Measurements from ENCODE around the gene KRT3. TPM values are rescaled to one million over a fixed set of nuclear protein-coding genes. Genes with fewer than 3 reads are reported as not detected.

KRT3 gene
- total and polyA plus RNA-seq, 10 of the 15 experiments (the other 5 are each of a cell fraction or from before 2014, with no cell fraction given) = not detected

DNA sequence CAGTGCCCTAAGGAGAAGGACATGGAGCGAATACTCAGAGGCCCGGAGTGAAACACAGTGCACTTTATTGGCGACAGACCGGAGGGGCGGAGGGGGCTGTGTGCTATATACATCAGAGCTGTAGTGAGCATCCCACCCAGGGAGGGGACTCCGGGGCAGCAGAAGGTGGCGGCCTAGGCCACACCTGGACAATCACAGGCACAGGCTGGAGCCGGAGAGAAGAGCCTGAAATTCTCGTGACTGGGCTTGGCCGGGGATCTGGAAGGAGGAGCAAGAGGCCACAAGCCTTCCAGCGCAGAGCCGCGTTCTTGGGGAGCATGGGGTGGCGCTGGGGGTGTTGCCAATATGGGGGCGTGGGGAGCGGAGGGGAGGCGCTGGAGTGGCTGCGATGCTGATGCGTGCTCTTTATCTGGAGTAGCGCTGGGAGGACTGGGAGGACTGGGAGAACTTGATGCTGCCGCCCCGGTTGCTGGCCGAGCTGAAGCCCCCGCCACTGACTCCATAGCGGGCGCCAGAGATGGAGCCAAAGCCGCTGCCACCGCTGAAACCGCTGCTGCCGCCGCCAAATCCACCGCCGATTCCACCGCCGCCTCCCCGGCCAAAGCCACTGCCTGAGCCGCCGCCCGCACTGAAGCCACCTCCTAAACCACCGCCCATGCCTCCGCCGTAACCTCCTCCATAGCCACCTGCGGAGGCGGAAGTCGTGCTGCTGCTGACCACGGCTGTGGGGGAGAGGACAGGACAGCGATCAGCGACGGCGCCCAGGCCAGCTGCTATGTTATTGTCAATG lies 6.1 kb downstream of the KRT3 start (continued):
- TF ChIP-seq TAF1 (IDR thresholded peaks at IDR 0.05; ENCODE audit: borderline replicate concordance, low read depth, low read length) (no peak), KDM1A (IDR thresholded peaks at IDR 0.05; ENCODE audit: borderline replicate concordance) (no peak), ZNF384 (IDR thresholded peaks at IDR 0.05; ENCODE audit: borderline replicate concordance, low read depth, low read length) (no peak), CREB1 (IDR thresholded peaks at IDR 0.05; ENCODE audit: low read depth) (no peak)

GRCh38 chr12:52788876-52789636 lies 6.9 kb downstream of the KRT3 start:
- Histone ChIP-seq H3K27ac (ENCODE audit: control insufficient read depth, insufficient read depth) (no peak overlapping the region), H3K9ac (ENCODE audit: control insufficient read depth, insufficient read depth, low read length) (no peak overlapping the region), H3K4me2 (ENCODE audit: control insufficient read depth, insufficient read depth) (no peak overlapping the region), H3K36me3 (ENCODE audit: control insufficient read depth in 2 of 2, insufficient read depth in 2 of 2, low read length in 1 of 2) (no peaks in the 10 kb centered on the region), H3K27me3 (replicated peaks in 1 of 2; ENCODE audit: control insufficient read depth in 2 of 2, insufficient read depth in 2 of 2, low read length in 1 of 2) (peaks cover 0 to 6% of the 10 kb centered on the region in 2 experiments; a peak in 3 of 4 replicates), H3K79me2 (ENCODE audit: control insufficient read depth, insufficient read depth, low read length) (no peaks in the 10 kb centered on the region), H3K4me1 (ENCODE audit: control insufficient read depth, insufficient read depth, low read length) (no peaks in the 10 kb centered on the region), H3K4me3 (no peak overlapping the region), H4K20me1 (ENCODE audit: control insufficient read depth, insufficient read depth) (no peaks in the 10 kb centered on the region), H2AFZ (ENCODE audit: control insufficient read depth, low read depth, low read length) (no peak overlapping the region), H3K9me3 (replicated peaks; ENCODE audit: control insufficient read depth, insufficient read depth, low read length) (no peaks in the 10 kb centered on the region)
- ChIA-PET RAD21 (ENCODE audit: unreplicated experiment) (interaction anchor here (0.9 kb wide), 1 partner anchor 90 kb away, joined by 3 read pairs; no protein-coding TSS in a partner anchor), CTCF (no interaction called here), SMC1A (ENCODE audit: uncharacterized antibody, unreplicated experiment) (no interaction called here), POLR2A (no interaction called here)
- intact Hi-C loops (cut with micrococcal nuclease; ENCODE audit: unreplicated experiment) = no loop called here
- in situ Hi-C loops (cut with MboI) = no loop called here
- no peak for FAIRE-seq
- DNase-seq (ENCODE audit: low read depth, low spot score) = no peak
- BruUV-seq (replicated peaks) = no TSS peak
- WGBS (ENCODE audit: insufficient coverage, insufficient replicate concordance, low lambda C conversion rate, missing lambda C conversion rate) = 46% methylated on average over 11 of the region's 11 CpGs
- no peak for ATAC-seq
- TF ChIP-seq MEF2A (IDR thresholded peaks at IDR 0.05; ENCODE audit: insufficient read depth, low read depth, low read length) (no peak), ASH2L (IDR thresholded peaks at IDR 0.05; ENCODE audit: borderline replicate concordance, low read depth) (no peak), SRF (IDR thresholded peaks at IDR 0.05; ENCODE audit: low read depth in 2 of 2, low read length in 2 of 2) (no peak), NFYA (IDR thresholded peaks at IDR 0.05; ENCODE audit: borderline replicate concordance, low read depth, low read length) (no peak), SREBF1 (IDR thresholded peaks at IDR 0.05; ENCODE audit: low read length) (no peak), CHD1 (IDR thresholded peaks at IDR 0.05; ENCODE audit: low read depth, low read length) (no peak), PAX5 (IDR thresholded peaks at IDR 0.05; ENCODE audit: borderline replicate concordance, low read depth, low read length) (no peak), MYC (IDR thresholded peaks at IDR 0.05; ENCODE audit: insufficient read depth, insufficient read length, insufficient replicate concordance, low read length, severe bottlenecking) (no peak), SPI1 (IDR thresholded peaks at IDR 0.05; ENCODE audit: borderline replicate concordance, insufficient read depth, low read depth, low read length) (no peak), ATF7 (IDR thresholded peaks at IDR 0.05; ENCODE audit: low read depth) (no peak), NR2F1 (conservative IDR thresholded peaks at IDR 0.05) (no peak), CHD4 (IDR thresholded peaks at IDR 0.05) (no peak)
- TF ChIP-seq, protein P1, sequence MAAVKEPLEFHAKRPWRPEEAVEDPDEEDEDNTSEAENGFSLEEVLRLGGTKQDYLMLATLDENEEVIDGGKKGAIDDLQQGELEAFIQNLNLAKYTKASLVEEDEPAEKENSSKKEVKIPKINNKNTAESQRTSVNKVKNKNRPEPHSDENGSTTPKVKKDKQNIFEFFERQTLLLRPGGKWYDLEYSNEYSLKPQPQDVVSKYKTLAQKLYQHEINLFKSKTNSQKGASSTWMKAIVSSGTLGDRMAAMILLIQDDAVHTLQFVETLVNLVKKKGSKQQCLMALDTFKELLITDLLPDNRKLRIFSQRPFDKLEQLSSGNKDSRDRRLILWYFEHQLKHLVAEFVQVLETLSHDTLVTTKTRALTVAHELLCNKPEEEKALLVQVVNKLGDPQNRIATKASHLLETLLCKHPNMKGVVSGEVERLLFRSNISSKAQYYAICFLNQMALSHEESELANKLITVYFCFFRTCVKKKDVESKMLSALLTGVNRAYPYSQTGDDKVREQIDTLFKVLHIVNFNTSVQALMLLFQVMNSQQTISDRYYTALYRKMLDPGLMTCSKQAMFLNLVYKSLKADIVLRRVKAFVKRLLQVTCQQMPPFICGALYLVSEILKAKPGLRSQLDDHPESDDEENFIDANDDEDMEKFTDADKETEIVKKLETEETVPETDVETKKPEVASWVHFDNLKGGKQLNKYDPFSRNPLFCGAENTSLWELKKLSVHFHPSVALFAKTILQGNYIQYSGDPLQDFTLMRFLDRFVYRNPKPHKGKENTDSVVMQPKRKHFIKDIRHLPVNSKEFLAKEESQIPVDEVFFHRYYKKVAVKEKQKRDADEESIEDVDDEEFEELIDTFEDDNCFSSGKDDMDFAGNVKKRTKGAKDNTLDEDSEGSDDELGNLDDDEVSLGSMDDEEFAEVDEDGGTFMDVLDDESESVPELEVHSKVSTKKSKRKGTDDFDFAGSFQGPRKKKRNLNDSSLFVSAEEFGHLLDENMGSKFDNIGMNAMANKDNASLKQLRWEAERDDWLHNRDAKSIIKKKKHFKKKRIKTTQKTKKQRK (IDR thresholded peaks at IDR 0.05; ENCODE audit: low read depth, low read length) = no peak
- TF ChIP-seq, protein P2, sequence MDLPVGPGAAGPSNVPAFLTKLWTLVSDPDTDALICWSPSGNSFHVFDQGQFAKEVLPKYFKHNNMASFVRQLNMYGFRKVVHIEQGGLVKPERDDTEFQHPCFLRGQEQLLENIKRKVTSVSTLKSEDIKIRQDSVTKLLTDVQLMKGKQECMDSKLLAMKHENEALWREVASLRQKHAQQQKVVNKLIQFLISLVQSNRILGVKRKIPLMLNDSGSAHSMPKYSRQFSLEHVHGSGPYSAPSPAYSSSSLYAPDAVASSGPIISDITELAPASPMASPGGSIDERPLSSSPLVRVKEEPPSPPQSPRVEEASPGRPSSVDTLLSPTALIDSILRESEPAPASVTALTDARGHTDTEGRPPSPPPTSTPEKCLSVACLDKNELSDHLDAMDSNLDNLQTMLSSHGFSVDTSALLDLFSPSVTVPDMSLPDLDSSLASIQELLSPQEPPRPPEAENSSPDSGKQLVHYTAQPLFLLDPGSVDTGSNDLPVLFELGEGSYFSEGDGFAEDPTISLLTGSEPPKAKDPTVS (IDR thresholded peaks at IDR 0.05; ENCODE audit: low read depth, low read length) = no peak

All from GM12878 (cell line).